IPS DF 19.7 (cell line): ENCODE measurements around the gene HTRA3.
"Not testable (repeated sequence)": the region's sequence is repeated elsewhere in the genome, so short reads cannot be mapped to it uniquely, and the experiment has no call there.

Source experiments
- DNase-seq: peaks from one replicate; pipeline ENCODE4 v3.0.0-alpha.2; 2013; ENCODE audit warnings: low read depth, low spot score

The HTRA3 gene

DNA sequence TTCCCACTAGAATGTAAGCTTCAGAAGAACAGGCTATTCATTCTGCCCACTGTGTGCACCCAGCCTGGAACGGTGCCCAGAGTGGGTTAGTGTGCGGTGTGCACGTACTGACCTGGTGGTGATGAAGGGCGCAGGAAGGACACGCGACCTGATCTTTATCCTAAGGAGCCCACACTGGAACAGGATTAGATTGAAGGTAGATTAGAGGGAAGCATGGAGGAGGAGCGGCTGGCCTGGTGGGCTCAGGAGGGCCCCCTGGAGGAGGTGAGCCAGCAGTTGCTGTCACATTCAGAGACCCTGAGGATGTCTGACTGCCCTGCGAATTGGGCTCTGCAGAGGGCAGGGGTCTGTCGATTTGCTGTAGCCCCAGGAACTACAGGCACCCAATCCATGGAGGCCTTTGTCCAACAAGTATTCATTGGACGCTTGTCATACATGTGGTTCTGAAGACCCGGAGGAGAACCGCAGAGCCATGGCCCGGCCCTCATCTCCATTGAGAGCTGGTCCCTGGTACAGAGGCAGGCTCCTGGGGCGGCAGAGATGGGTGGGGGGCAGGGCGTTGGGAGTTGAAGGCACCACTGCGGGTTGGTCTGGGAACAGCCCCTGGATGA, 73.2 kb downstream of the HTRA3 start:
- no peak for DNase-seq

GRCh38 chr4:8343262-8343966, 73.9 kb downstream of the HTRA3 start:
- no peak for DNase-seq

- DNase-seq: no peak
These were observed 74.4 kb downstream of the HTRA3 start for GRCh38 chr4:8343967-8344331.

DNA sequence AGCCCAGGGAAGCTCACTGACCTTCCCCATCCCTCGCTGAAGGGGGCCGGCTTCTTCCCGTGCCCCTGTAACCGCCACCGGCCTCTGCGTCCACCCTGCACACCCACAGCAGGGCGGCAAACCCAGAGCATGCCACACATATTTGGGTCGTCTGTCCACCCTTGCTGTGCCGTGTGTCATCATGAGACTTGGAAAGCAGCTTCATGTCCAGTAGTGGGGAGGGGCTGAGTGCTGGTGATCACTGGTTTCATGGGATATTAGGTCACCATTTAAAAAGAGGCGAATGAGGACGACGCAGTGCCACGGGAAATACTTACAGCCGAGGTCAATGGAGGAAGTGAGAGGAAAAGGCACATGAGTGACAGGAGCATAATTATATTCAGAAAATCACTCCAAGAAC, 74.8 kb downstream of the HTRA3 start:
- no peak for DNase-seq

DNA sequence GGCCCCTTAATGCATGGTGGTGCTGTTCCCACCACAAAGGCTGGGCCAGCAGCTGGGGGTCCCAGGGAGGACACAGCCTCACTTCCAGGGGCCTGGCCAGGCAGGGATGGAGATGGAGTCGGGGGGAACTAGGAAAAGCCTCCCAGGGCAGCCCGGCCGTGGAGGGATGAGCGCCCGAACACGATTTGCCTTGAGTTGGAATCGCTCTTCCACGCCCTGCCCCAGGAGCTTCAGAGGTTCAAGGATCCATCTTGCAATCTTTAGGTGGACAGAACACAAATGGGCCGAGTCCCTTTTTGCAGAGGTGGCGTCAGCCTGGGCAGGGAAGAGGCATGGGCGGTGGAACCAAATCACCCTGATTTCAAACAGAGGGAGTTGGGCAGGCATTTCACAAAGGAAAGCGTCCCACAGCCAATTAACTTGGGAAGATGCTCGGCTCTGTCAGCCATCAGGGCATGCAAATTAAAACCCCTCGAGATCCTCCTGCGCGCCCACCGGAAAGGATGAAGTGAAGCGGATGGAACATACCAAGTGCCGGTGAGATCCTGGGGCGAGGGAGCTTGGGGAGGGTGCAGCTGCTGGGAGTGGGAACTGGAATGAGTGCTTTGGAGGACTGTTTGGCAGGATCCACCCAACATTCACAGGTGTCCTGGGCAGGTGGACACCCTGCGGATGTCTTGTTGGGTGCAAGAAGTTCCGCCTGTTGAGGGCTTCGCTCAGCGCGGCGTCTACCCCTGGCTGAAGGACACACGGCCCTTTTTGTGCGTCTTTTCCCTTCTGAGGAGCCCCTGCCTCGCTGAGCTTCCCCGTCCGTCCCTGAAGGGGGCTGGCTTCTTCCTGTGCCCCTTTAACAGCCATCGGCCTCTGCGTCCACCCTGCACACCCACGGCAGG, 75.7 kb downstream of the HTRA3 start:
- no peak for DNase-seq

DNA sequence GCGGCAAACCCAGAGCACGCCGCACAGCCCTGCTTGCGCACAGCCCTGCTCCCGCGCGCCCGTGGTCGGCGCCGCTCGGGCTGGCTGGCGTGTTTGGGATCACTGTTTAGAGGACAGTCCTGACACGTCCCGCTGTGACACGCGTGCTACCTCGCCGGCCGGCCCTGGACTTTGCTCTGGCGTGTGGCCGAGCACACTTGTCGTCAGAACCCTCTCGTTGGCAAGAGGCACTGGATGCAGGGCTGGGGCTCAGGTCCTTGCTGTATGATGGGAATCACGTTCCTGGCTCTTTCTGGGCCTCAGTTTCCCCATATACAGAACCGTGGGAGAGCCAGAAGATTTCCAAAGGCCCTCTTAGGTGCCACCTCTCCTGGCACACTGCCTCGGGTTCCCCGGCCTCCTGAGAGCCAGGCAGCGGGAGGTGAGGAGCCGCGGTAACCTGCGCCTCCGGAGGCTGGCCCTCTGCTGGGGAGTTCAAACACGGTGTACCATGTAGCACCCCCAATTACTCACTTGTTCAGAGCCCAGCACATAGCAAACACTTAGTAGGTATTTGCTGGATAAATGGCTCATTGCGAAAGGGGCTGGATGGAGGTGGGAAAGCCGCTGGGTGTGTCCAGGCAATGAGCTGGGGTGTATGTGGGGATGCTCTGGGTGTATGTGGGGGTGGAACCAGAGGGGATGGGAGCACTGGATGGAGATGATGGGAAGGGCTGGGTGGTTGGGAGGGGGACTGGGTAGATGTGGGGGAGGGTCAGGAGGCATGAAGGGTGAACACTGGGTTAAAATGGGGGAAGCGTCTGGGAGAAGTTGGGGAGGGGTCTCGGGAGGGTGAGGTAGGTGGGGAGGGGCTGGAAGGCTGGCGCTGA, 76.6 kb downstream of the HTRA3 start:
- DNase-seq: no peak

DNA sequence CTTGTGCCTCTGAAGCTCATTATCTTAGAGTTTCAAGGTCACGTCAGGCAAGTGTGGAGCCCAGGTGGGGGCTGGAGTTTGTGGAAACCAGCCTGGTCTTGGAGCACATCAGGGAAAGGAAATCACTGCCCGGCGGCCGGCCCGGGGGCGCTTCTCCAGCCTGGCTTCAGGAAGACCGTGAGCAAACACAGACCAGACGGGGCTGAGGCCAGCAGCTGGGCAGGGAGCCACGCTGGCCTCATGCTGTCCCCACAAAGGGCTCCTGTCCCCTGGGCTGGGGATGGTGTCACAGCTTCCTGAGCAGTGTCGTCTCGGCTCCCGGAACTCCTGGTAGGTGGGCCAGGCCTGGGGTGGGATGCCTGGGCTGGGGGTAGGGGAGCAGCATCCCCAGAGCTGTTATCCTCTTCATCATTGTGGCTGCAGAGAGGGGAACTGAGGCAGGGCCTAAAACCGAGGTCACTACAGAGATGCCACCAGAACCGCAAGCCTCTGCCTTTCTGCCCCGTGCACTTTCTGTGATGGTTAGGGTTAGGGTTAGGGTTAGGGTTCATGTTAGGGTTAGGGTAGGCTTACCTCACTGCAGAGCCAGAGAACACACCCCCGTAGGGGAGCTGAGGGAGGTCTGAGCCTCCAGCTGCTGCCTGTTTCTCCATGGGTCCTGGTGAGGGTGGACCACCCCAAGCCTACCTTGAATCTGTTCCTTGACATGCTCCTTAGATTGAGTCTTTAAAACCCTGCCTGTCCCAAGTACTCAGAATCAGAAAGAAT, 77.5 kb downstream of the HTRA3 start:
- no peak for DNase-seq

DNA sequence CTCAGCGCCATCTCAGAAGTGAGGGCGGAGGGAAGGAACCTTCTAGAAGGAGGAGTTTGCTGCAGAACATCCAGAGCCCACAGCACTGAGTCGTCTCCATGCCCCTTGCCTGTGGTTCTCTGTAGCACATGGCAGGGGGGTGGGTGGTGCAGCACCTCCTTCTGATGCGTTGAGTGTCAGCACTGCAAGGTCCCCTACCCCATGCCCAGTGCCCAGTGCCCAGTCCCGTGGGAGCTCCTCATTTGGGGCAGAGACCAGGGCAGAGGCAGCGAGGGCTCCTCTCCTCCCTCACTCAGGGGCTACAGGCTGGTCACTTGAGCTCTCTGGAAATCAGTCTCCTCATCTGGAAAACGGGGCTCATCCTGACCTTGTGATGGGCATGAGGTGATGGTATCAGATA, 78.1 kb downstream of the HTRA3 start:
- no peak for DNase-seq

GRCh38 chr4:8348071-8348470, 78.5 kb downstream of the HTRA3 start:
- DNase-seq: no peak

GRCh38 chr4:8349236-8349635, 79.7 kb downstream of the HTRA3 start:
- not testable (repeated sequence) for DNase-seq

GRCh38 chr4:8349664-8350236, 80.2 kb downstream of the HTRA3 start:
- DNase-seq: no peak

- no peak for DNase-seq
These were observed 80.8 kb downstream of the HTRA3 start for GRCh38 chr4:8350352-8350751.

DNA sequence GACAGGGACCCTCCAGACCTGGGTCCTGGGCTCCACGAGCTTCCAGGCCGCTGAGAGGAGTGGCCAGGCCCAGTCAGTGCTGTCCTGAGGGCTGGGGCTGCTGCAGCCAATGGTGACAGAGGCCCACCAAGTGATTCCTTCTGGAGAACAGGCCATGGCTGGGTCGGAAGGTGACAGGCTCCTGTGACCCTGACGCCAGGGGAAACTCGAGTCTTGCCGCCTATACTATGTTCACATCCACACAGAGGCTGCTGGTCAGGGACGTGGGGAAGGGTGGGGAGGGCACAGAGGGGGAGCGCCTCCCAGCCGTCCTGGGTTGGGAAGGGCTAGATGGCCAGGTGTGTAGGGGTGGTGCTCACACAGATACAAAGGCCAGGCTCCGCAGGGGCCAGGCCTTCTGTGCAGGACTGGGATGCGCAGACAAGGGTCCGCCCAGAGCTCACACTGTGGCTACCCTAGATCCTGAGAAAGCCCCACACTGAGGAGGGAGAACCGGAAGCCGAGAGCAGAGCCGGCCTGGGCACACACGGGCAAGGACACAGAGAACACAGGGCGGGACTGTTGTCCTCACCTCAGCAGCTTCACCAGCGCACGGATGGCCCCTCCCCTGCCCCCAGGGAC, 81.4 kb downstream of the HTRA3 start:
- no peak for DNase-seq

DNA sequence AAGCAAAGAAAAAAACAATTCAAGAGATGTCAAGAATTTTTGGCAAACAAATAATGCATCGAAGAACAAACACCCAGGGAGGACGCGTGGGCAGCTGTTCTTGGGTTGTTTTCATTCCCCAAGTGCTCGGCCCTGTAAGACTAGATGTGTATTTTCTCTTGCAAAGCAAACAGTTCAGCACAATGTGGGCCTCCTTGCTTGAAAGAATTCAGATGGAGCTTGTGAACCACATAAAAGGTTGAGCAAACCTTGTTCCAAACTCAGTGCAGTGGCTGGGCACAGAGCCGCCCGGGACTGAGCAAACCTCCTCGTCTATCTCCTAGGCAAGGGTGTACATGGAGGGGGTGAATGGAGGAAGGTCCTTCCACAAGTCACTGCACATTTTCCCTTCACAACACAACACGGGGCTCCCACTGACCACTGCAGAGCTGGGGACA, 82.4 kb downstream of the HTRA3 start:
- DNase-seq: no peak

DNA sequence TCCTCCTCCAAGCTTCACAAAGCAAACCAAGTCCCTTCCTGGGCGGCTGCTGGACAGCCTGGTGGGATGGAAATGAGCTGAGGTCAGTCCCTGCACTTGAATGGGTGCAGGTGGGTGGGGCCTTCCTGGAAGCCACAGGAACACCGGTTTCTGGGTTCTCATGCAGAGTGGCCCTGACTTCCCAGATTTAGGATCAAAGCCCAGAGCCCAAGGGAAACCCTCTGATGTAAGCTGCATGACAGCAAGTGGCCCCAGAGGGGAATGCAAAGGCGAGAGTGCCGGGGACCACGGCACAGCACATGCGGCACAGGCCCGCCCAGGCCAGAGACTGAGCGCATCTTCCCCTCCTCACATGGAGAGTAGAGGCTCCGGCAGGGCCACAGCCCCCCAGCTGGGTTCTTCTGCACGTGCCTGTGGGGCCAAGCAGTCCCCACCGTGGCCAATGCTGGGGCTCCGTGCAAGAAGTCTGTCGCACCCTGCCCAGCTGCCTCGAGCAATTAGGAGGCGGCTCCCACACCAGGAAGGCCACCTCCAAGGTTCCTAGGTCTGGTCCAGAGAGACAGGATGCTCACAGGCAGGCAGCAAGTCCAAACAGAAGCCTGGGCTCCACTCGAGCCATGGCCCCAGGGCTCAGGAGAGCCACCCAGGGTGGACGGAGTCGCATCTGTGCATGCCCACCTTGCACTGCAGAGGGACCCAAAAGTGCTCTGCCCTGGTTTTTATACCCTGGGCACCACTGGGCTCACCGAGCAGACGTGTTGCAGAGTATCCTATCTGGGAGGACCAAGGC, 83.0 kb downstream of the HTRA3 start:
- no peak for DNase-seq

GRCh38 chr4:8353158-8353669, 83.7 kb downstream of the HTRA3 start:
- DNase-seq: no peak

DNA sequence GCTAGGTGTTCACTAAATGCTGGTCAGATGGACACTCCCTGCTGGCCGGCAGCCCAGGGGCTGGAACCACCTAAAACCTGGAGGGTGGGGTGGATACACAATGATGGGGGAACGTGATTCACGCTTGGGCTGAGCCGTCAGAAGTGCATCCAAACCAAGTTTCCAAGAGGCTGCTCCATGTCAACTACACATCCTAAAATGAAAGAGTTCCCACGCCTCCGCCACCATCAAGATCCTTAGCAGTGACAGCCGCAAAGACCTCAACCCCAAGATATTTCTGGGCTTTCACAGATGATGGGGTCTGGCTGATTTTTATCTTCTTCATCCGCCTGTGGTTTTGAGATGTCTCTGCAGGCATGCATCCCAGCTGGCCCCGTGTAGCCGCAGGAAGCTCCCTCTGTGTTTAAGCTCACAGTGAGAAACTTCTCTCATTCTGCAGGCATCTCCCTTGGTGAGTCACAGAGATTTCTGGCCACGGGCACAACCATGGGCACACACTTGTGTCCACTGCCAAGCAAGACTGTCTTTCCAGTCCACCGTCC, 84.4 kb downstream of the HTRA3 start:
- no peak for DNase-seq

DNA sequence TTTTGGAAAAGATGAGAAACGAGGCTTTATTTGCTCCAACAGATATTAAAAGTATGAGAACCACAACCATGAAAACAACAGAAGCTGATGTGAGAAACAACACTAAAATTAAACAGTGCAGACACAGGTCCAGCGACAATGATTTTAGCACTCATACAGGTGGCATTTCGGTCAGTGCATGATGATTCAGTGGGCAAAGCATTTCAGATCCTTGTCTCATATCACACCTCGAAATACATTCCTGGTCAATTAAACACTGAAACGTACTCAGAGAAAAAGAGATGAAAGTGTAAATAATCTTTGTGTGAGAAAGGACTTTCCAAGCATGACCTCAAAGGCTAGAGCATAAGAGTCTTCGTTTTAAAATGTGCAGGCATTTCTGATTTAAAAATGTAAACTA, 85.8 kb downstream of the HTRA3 start:
- DNase-seq: no peak
